IMR-90 (cell line): Measurements from ENCODE around the gene GMCL1. TPM values are rescaled to one million over a fixed set of nuclear protein-coding genes. Genes with fewer than 3 reads are reported as not detected.

ENCODE experiments used
- ATAC-seq: fragments of 200-7000 bp; cut with Tn5 transposase; 2 replicates; pipeline ENCODE4 v1.9.1; 2020; ENCODE audit warnings: low read depth, mild to moderate bottlenecking, moderate library complexity
- BruUV-seq: library from RNA; stranded (reverse); fragments of 400-500 nt; replicated peaks from 2 replicates; lab custom pipeline; 2021; lab: Mats Ljungman, UMichigan
- CTCF ChIA-PET: fragments of 300-600 bp; formaldehyde crosslinking; extraction: SDS; loops from one replicate; lab custom pipeline; 2021; ENCODE audit warnings: antibody characterized with exemption; lab: Yijun Ruan, JAX
- POLR2A ChIA-PET: fragments of 300-600 bp; sonication (Branson Sonifier 250); formaldehyde crosslinking; loops from one replicate; lab custom pipeline; 2022; ENCODE audit warnings: antibody characterized with exemption; ENCODE audit not compliant: unreplicated experiment; lab: Charles Lee
- DNase-seq: peaks from one replicate; pipeline ENCODE4 v3.0.0; 2013
- H2AFZ ChIP-seq: replicated peaks from 2 replicates; pipeline ENCODE3; 2013; ENCODE audit warnings: low read length, mild to moderate bottlenecking; ENCODE audit not compliant: poor library complexity
- H2AK5ac ChIP-seq: 2 replicates; pipeline ENCODE4 v1.6.1; 2013; ENCODE audit warnings: low read depth, low read length, inconsistent platforms
- H2AK9ac ChIP-seq: replicated peaks from 2 replicates; pipeline ENCODE3; 2013; ENCODE audit warnings: mild to moderate bottlenecking, low read depth, low read length, moderate library complexity; ENCODE audit not compliant: poor library complexity
- H2BK120ac ChIP-seq: 2 replicates; pipeline ENCODE4 v1.6.1; 2013; ENCODE audit warnings: low read depth, low read length, inconsistent platforms
- H2BK15ac ChIP-seq: 3 replicates; pipeline ENCODE4 v1.6.1; 2013; ENCODE audit warnings: low read depth, low read length, inconsistent platforms
- H2BK20ac ChIP-seq: 2 replicates; pipeline ENCODE4 v1.6.1; 2013; ENCODE audit warnings: low read depth, mild to moderate bottlenecking, inconsistent platforms, low read length, moderate library complexity
- H2BK5ac ChIP-seq: 2 replicates; pipeline ENCODE4 v1.6.1; 2013; ENCODE audit warnings: mild to moderate bottlenecking, low read depth, low read length, inconsistent platforms; ENCODE audit not compliant: poor library complexity, severe bottlenecking
- H3K14ac ChIP-seq: replicated peaks from 2 replicates; pipeline ENCODE4 v1.6.1; 2013; ENCODE audit warnings: low read depth, low read length, inconsistent platforms
- H3K18ac ChIP-seq: 2 replicates; pipeline ENCODE4 v1.6.1; 2013; ENCODE audit warnings: low read depth, low read length, control low read depth
- H3K23ac ChIP-seq: 2 replicates; pipeline ENCODE4 v1.6.1; 2013; ENCODE audit warnings: low read depth, low read length, inconsistent platforms
- H3K27ac ChIP-seq: 2 replicates; pipeline ENCODE4 v1.5.1; 2013; ENCODE audit warnings: mild to moderate bottlenecking, control low read depth, low read length; ENCODE audit not compliant: insufficient read depth
- H3K27me3 ChIP-seq: 2 replicates; pipeline ENCODE4 v1.6.1; 2013; ENCODE audit warnings: low read length; ENCODE audit not compliant: control insufficient read depth, insufficient read depth
- H3K36me3 ChIP-seq: 2 replicates; pipeline ENCODE4 v1.6.1; 2013; ENCODE audit warnings: low read length, mixed read lengths; ENCODE audit not compliant: control insufficient read depth, insufficient read depth
- H3K4ac ChIP-seq: 2 replicates; pipeline ENCODE4 v1.6.1; 2013; ENCODE audit warnings: low read depth, low read length, inconsistent platforms
- H3K4me1 ChIP-seq: 2 replicates; pipeline ENCODE4 v1.6.1; 2013; ENCODE audit warnings: low read length, mixed read lengths; ENCODE audit not compliant: control insufficient read depth, insufficient read depth
- H3K4me2 ChIP-seq: 2 replicates; pipeline ENCODE4 v1.6.1; 2013; ENCODE audit warnings: low read depth, mild to moderate bottlenecking, control low read depth, low read length, moderate library complexity
- H3K4me3 ChIP-seq: 2 replicates; pipeline ENCODE4 v1.5.1; 2013; ENCODE audit warnings: low read depth, mild to moderate bottlenecking, control low read depth, low read length, moderate library complexity; ENCODE audit not compliant: insufficient read depth
- H3K56ac ChIP-seq: 2 replicates; pipeline ENCODE4 v1.6.1; 2013; ENCODE audit warnings: low read length, inconsistent platforms; ENCODE audit not compliant: insufficient read depth; ENCODE audit errors: extremely low read depth
- H3K79me1 ChIP-seq, 2 experiments: 2 replicates each; pipeline ENCODE4 v1.6.1; 2013; ENCODE audit warnings: low read length in 2 of 2, inconsistent platforms in 1 of 2, low read depth in 1 of 2
- H3K9ac ChIP-seq: 2 replicates; pipeline ENCODE4 v1.6.1; 2013; ENCODE audit warnings: low read depth, low read length, control low read depth
- H3K9me1 ChIP-seq: 2 replicates; pipeline ENCODE4 v1.6.1; 2013; ENCODE audit warnings: low read length, inconsistent platforms; ENCODE audit not compliant: insufficient read depth
- H3K9me3 ChIP-seq: 2 replicates; pipeline ENCODE4 v1.6.1; 2013; ENCODE audit warnings: low read length; ENCODE audit not compliant: control insufficient read depth, insufficient read depth
- H4K20me1 ChIP-seq: 2 replicates; pipeline ENCODE4 v1.6.1; 2013; ENCODE audit warnings: low read length, inconsistent platforms; ENCODE audit not compliant: insufficient read depth
- H4K5ac ChIP-seq: 2 replicates; pipeline ENCODE4 v1.6.1; 2013; ENCODE audit warnings: mild to moderate bottlenecking, low read depth, low read length, control low read depth
- H4K8ac ChIP-seq, 2 experiments: 2 replicates each; pipeline ENCODE4 v1.6.1; 2013; ENCODE audit warnings: low read depth in 2 of 2, low read length in 2 of 2, control low read depth in 1 of 2, inconsistent platforms in 1 of 2
- H4K91ac ChIP-seq: 2 replicates; pipeline ENCODE4 v1.6.1; 2013; ENCODE audit warnings: low read depth, low read length, inconsistent platforms; ENCODE audit not compliant: insufficient read depth
- SMC3 ChIP-seq: fragments of 150-350 bp; IDR thresholded peaks from 2 replicates; pipeline ENCODE4 v1.6.1; 2016; ENCODE audit warnings: low read depth, mild to moderate bottlenecking, antibody characterized with exemption, low read length, moderate library complexity
- WGBS, 2 experiments: methylation state at CpG; one replicate each; pipeline versions ENCODE4 v1.1.5 to v1.1.7; 2013; ENCODE audit warnings: missing lambda C conversion rate in 2 of 2; ENCODE audit not compliant: insufficient read length in 1 of 2; ENCODE audit errors: extremely low coverage in 2 of 2; 5-methylcytosine and 5-hydroxymethylcytosine counted together
- dilution Hi-C: fragments of 300-500 bp; cut with HindIII; formaldehyde crosslinking; loops from one replicate; pipeline ENCODE4 v1.14.3; 2018; ENCODE audit warnings: low sequenced_read_pairs; ENCODE audit not compliant: unreplicated experiment
- in situ Hi-C: fragments of 300-500 bp; cut with MboI; formaldehyde crosslinking; loops from 3 replicates; pipeline ENCODE4 v1.14.3; 2019; ENCODE audit warnings: low sequenced_read_pairs, inconsistent platforms, mixed read lengths
- intact Hi-C: fragments of 100-400 bp; cut with micrococcal nuclease; formaldehyde crosslinking; loops from 2 replicates; pipeline ENCODE4 v1.10.0; 2022
- polyA plus RNA-seq, 3 experiments: library from polyadenylated mRNA; depleted of rRNA; stranded (reverse); fragments of >200 nt; gene quantifications; 2 replicates each; pipeline ENCODE4 v1.2.3, GENCODE V29; 2012; ENCODE audit warnings: low replicate concordance in 1 of 3
- total RNA-seq: library from RNA; depleted of rRNA; stranded (reverse); fragments of >200 nt; gene quantifications from 2 replicates; pipeline ENCODE4 v1.2.3, GENCODE V29; 2012

GMCL1 gene
- total and polyA plus RNA-seq, 2 of the 4 experiments (the other 2 are of a cell fraction): 2.8 to 3.4 TPM

DNA sequence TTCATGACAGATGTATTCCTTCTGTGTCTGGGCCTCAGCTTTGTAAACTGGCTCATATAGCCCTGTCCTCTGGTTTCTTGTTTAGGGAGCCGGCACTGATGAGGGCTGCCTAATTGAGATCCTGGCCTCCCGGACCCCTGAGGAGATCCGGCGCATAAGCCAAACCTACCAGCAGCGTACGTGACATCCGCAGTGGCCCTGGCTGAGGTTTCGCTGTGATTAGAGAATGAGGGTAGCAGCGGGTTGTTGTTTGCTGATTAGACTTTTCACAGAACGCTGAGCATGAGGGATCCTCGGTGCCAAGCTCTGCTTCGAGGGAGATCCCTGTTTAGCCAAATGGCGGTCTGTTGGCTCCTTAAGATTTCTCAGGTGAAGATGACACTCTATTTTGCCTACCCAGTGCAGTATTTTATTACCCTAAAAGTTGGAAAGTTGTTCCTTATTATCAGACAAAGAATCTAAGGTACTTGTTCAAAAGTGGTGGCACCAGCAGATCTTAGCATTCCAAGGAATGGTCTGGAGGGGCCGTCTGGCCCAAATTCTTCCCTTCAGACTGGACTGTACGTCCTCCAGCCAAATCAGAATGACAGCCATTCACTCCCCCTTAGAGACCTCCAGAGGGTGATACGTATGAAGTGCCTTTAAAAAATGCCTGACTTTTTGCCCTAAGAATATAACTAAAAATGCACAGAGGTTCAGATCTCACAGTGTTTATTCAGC is 21.5 kb upstream of the GMCL1 start:
- H2AFZ ChIP-seq: no peak overlapping the region
- 76% methylated on average over 2 of the region's 16 CpGs; no CpG with 5 or more reads in 1 of the 2 experiments for WGBS, 2 experiments
- H4K5ac ChIP-seq: no peak overlapping the region
- no peak overlapping the region for H3K9ac ChIP-seq
- ChIA-PET CTCF (no interaction called here), POLR2A (no interaction called here)
- H3K14ac ChIP-seq: no peak overlapping the region
- H3K9me1 ChIP-seq: 0 out of 2 replicates have a peak, but pooled peaks cover 3% of the 10 kb centered on the region
- no peak overlapping the region for H2AK5ac ChIP-seq
- no peak overlapping the region for H3K27ac ChIP-seq
- no peak overlapping the region for H2BK5ac ChIP-seq
- ATAC-seq: no peak
- H3K23ac ChIP-seq: no peak overlapping the region
- intact Hi-C loops (no loop called here), in situ Hi-C loops (no loop called here), dilution Hi-C loops (no loop called here)
- DNase-seq: no peak
- H3K4ac ChIP-seq: no peak overlapping the region
- no peak overlapping the region for H3K56ac ChIP-seq
- H3K18ac ChIP-seq: no peak overlapping the region
- H2BK20ac ChIP-seq: no peak overlapping the region
- no peak overlapping the region for H2AK9ac ChIP-seq
- no peak overlapping the region for H2BK120ac ChIP-seq
- H3K4me1 ChIP-seq: no peaks in the 10 kb centered on the region
- no peak overlapping the region for H3K4me2 ChIP-seq
- H3K36me3 ChIP-seq: peaks cover 31% of the 10 kb centered on the region
- no peaks in the 10 kb centered on the region for H3K27me3 ChIP-seq
- H4K8ac ChIP-seq: no peak overlapping the region
- H4K20me1 ChIP-seq: no peaks in the 10 kb centered on the region
- no peak overlapping the region for H2BK15ac ChIP-seq
- H3K9me3 ChIP-seq: no peaks in the 10 kb centered on the region
- no peak overlapping the region for H3K4me3 ChIP-seq
- H3K79me1 ChIP-seq: no peaks in the 10 kb centered on the region; a peak in 1 of 4 replicates
- no peak for TF ChIP-seq SMC3
- no peak overlapping the region for H4K91ac ChIP-seq
- BruUV-seq: no TSS peak
